Measurements from ENCODE around the gene RPRD1B. TPM values are rescaled to one million over a fixed set of nuclear protein-coding genes. Genes with fewer than 3 reads are reported as not detected.

RPRD1B gene
- total and polyA plus RNA-seq, 2 experiments from 2014 or later: 31.0 to 43.5 TPM

- H3K27ac ChIP-seq: no peak overlapping the region
- H3K27me3 ChIP-seq: no peaks in the 10 kb centered on the region
- no peak overlapping the region for H3K4me3 ChIP-seq
- H3K9me3 ChIP-seq (ENCODE audit: low read depth): no peaks in the 10 kb centered on the region
- TF ChIP-seq CTCF (IDR thresholded peaks at IDR 0.05; ENCODE audit: low read depth, low read length): no peak
- H3K4me1 ChIP-seq (ENCODE audit: low read depth): no peaks in the 10 kb centered on the region
- DNase-seq (ENCODE audit: low read depth in 1 of 2, low spot score in 1 of 2): peak in 1 of 2 donors; percentile 74
- peaks cover 3% of the 10 kb centered on the region for H3K36me3 ChIP-seq
Measured at GRCh38 chr20:38023181-38024001, 10.2 kb upstream of the RPRD1B start.

GRCh38 chr20:38024496-38024895, 9.1 kb upstream of the RPRD1B start:
- no peak for TF ChIP-seq CTCF (IDR thresholded peaks at IDR 0.05; ENCODE audit: low read depth, low read length)
- Histone ChIP-seq H3K4me3 (no peak overlapping the region), H3K27me3 (no peaks in the 10 kb centered on the region), H3K36me3 (peaks cover 3% of the 10 kb centered on the region), H3K4me1 (ENCODE audit: low read depth) (no peaks in the 10 kb centered on the region), H3K9me3 (ENCODE audit: low read depth) (no peaks in the 10 kb centered on the region), H3K27ac (no peak overlapping the region)
- no peak for DNase-seq (ENCODE audit: low read depth in 1 of 2, low spot score in 1 of 2)

- H3K27ac ChIP-seq: no peak overlapping the region
- DNase-seq (ENCODE audit: low read depth in 1 of 2, low spot score in 1 of 2): no peak
- no peaks in the 10 kb centered on the region for H3K4me1 ChIP-seq (ENCODE audit: low read depth)
- H3K9me3 ChIP-seq (ENCODE audit: low read depth): no peaks in the 10 kb centered on the region
- no peaks in the 10 kb centered on the region for H3K27me3 ChIP-seq
- peaks cover 3% of the 10 kb centered on the region for H3K36me3 ChIP-seq
- no peak overlapping the region for H3K4me3 ChIP-seq
- TF ChIP-seq CTCF (IDR thresholded peaks at IDR 0.05; ENCODE audit: low read depth, low read length): no peak
Measured at GRCh38 chr20:38029453-38029852, 4.1 kb upstream of the RPRD1B start.

GRCh38 chr20:38031957-38032356, 1.6 kb upstream of the RPRD1B start:
- Histone ChIP-seq H3K4me3 (no peak overlapping the region), H3K9me3 (ENCODE audit: low read depth) (no peaks in the 10 kb centered on the region), H3K27me3 (no peaks in the 10 kb centered on the region), H3K36me3 (peaks cover 7% of the 10 kb centered on the region), H3K27ac (no peak overlapping the region), H3K4me1 (ENCODE audit: low read depth) (no peaks in the 10 kb centered on the region)
- no peak for DNase-seq (ENCODE audit: low read depth in 1 of 2, low spot score in 1 of 2)
- no peak for TF ChIP-seq CTCF (IDR thresholded peaks at IDR 0.05; ENCODE audit: low read depth, low read length)

GRCh38 chr20:38032585-38033329, 789 bp upstream of the RPRD1B start:
- H3K9me3 ChIP-seq (ENCODE audit: low read depth): no peaks in the 10 kb centered on the region
- no peaks in the 10 kb centered on the region for H3K27me3 ChIP-seq
- H3K4me1 ChIP-seq (ENCODE audit: low read depth): no peaks in the 10 kb centered on the region
- peaks cover 10% of the 10 kb centered on the region for H3K36me3 ChIP-seq
- no peak for TF ChIP-seq CTCF (IDR thresholded peaks at IDR 0.05; ENCODE audit: low read depth, low read length)
- H3K27ac ChIP-seq: peak overlapping the region; percentile 97
- DNase-seq (ENCODE audit: low read depth in 1 of 2, low spot score in 1 of 2): no peak
- H3K4me3 ChIP-seq: peak overlapping the region; percentile 72
